PC-9 (cell line): Measurements from ENCODE around the gene RAB1B.

Experiments
- CTCF ChIP-seq: fragments of 200-600 bp; sonication (generic); conservative IDR thresholded peaks from 2 replicates; pipeline ENCODE4 v1.6.1; 2017; ENCODE audit warnings: mixed run types, antibody characterized with exemption, mild to moderate bottlenecking, moderate library complexity
- EZH2 ChIP-seq: fragments of 200-600 bp; sonication (generic); IDR thresholded peaks from 2 replicates; pipeline ENCODE4 v1.8.0; 2017; ENCODE audit warnings: antibody characterized with exemption, low read depth

- TF ChIP-seq CTCF (no peak), EZH2 (no peak)
Observed at GRCh38 chr11:66221726-66222236, 46.7 kb upstream of the RAB1B start.
